ENCODE results near the gene CSF1R. TPM values are rescaled to one million over a fixed set of nuclear protein-coding genes. Genes with fewer than 3 reads are reported as not detected.
A peak's percentile ranks its signal among the peaks of the same experiment; 100 is the strongest.

Gene CSF1R
- total and polyA plus RNA-seq, 10 donors, result 23.1 to 429 (median 291) TPM

GRCh38 chr5:150060471-150060870, 25.9 kb downstream of the CSF1R start:
- DNase-seq, result no peak
- no peaks in the 10 kb centered on the region for H3K9me3 ChIP-seq
- no peak overlapping the region for H3K4me3 ChIP-seq
- peaks cover 0 to 3% (median 0%) of the 10 kb centered on the region in 7 donors for H3K27me3 ChIP-seq (replicated peaks in 1 of 7)
- peaks cover 0 to 42% (median 0%) of the 10 kb centered on the region in 6 donors for H3K4me1 ChIP-seq
- TF ChIP-seq POLR2AphosphoS5 (IDR thresholded peaks at IDR 0.05), result no peak
- TF ChIP-seq, protein P1, sequence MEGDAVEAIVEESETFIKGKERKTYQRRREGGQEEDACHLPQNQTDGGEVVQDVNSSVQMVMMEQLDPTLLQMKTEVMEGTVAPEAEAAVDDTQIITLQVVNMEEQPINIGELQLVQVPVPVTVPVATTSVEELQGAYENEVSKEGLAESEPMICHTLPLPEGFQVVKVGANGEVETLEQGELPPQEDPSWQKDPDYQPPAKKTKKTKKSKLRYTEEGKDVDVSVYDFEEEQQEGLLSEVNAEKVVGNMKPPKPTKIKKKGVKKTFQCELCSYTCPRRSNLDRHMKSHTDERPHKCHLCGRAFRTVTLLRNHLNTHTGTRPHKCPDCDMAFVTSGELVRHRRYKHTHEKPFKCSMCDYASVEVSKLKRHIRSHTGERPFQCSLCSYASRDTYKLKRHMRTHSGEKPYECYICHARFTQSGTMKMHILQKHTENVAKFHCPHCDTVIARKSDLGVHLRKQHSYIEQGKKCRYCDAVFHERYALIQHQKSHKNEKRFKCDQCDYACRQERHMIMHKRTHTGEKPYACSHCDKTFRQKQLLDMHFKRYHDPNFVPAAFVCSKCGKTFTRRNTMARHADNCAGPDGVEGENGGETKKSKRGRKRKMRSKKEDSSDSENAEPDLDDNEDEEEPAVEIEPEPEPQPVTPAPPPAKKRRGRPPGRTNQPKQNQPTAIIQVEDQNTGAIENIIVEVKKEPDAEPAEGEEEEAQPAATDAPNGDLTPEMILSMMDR (IDR thresholded peaks at IDR 0.05 in 8 of 11, conservative IDR thresholded peaks at IDR 0.05 in 3 of 11), result no peak
- no peak for TF ChIP-seq POLR2A (IDR thresholded peaks at IDR 0.05)
- 74 to 95% (median 85%) methylated on average over 7 of the region's 7 CpGs for WGBS, 5 donors
- intact Hi-C loops (cut with DNase I; ENCODE audit: low total_unique reads), result no loop called here
- H3K27ac ChIP-seq, result no peak overlapping the region
- H3K36me3 ChIP-seq, result peaks cover 0 to 42% (median 2%) of the 10 kb centered on the region in 6 donors

GRCh38 chr5:150059623-150060022, 26.7 kb downstream of the CSF1R start:
- WGBS, 5 donors, result 92 to 97% (median 94%) methylated on average over 11 of the region's 11 CpGs
- H3K27me3 ChIP-seq (replicated peaks in 1 of 7), result no peaks in the 10 kb centered on the region
- intact Hi-C loops (cut with DNase I; ENCODE audit: low total_unique reads), result no loop called here
- no peak overlapping the region for H3K4me3 ChIP-seq
- no peaks in the 10 kb centered on the region for H3K9me3 ChIP-seq
- H3K27ac ChIP-seq, result peak overlapping the region in 3 of 8 donors; percentile 36 to 64 (median 55)
- peaks cover 0 to 34% (median 0%) of the 10 kb centered on the region in 6 donors for H3K4me1 ChIP-seq
- no peak for DNase-seq
- TF ChIP-seq, protein P1 (IDR thresholded peaks at IDR 0.05 in 8 of 11, conservative IDR thresholded peaks at IDR 0.05 in 3 of 11), result no peak
- TF ChIP-seq POLR2A (IDR thresholded peaks at IDR 0.05), result no peak
- TF ChIP-seq POLR2AphosphoS5 (IDR thresholded peaks at IDR 0.05), result peak in 1 of 3 donors; percentile 36
- H3K36me3 ChIP-seq, result peaks cover 0 to 51% (median 10%) of the 10 kb centered on the region in 6 donors

DNA sequence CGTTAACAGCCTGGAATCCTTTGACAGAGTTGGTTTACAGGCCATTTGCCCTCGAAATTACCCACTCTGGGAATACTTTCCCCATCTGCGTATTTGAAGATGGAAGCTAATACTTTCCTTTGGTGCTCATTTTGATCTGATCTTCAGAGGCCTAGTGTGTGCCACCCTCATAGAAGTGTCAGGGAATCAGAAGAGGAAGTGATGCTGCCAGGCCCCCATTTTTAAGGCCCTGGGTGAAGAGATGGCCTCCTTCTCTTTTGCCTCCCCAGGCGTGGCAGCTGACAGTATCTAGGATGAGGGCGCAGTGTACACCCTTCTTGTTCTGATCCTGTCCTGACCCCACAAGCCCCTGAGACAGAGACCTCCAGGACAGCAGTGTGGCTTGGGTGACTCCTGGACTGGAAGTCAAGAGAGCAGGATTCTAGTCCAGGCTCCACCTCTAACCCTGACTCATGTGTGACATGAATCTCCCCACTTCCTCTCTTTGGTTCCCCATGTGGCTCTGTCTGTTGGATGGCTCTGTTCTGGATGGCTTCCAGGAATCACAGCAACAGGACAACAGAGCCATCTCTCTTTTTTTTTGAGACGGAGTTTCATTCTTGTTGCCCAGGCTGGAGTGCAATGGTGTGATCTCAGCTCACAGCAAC, 27.8 kb downstream of the CSF1R start:
- WGBS, 5 donors, result 78 to 85% (median 82%) methylated on average over 6 of the region's 6 CpGs
- no peaks in the 10 kb centered on the region for H3K27me3 ChIP-seq (replicated peaks in 1 of 7)
- H3K4me3 ChIP-seq, result no peak overlapping the region
- H3K4me1 ChIP-seq, result peaks cover 0 to 24% (median 0%) of the 10 kb centered on the region in 6 donors
- no peak for TF ChIP-seq POLR2A (IDR thresholded peaks at IDR 0.05)
- TF ChIP-seq POLR2AphosphoS5 (IDR thresholded peaks at IDR 0.05), result peak in 1 of 3 donors; percentile 68
- no peak for DNase-seq
- peak overlapping the region in 5 of 8 donors; percentile 18 to 65 (median 55) for H3K27ac ChIP-seq
- peaks cover 0 to 61% (median 20%) of the 10 kb centered on the region in 6 donors for H3K36me3 ChIP-seq
- intact Hi-C loops (cut with DNase I; ENCODE audit: low total_unique reads), result no loop called here
- no peaks in the 10 kb centered on the region for H3K9me3 ChIP-seq

DNA sequence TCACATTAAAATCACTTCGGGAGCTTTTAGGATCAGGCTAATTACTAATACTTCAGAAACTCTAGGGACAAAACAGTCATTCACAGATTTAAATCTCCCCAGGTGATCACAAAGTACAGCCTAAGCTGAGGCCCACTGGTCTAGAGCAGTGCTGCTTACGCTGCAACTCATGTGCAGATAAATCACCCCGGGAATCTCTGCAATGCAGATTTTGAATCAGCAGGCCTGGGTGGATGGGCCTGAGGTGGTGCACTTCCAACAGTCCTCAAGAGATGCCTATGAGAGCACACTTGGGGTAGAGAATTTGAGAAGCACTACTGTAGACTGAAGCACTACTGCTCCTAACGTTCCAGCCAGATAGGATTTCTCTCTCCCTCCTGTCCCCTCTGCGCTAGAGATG, 28.4 kb downstream of the CSF1R start:
- 86 to 93% (median 87%) methylated on average over 5 of the region's 5 CpGs for WGBS, 5 donors
- Histone ChIP-seq H3K27ac (peak overlapping the region in 5 of 8 donors; percentile 18 to 65 (median 55)), H3K9me3 (no peaks in the 10 kb centered on the region), H3K4me1 (peaks cover 0 to 24% (median 0%) of the 10 kb centered on the region in 6 donors), H3K36me3 (peaks cover 0 to 67% (median 26%) of the 10 kb centered on the region in 6 donors), H3K4me3 (no peak overlapping the region), H3K27me3 (replicated peaks in 1 of 7) (no peaks in the 10 kb centered on the region)
- TF ChIP-seq POLR2A (IDR thresholded peaks at IDR 0.05) (no peak), POLR2AphosphoS5 (IDR thresholded peaks at IDR 0.05) (no peak)
- TF ChIP-seq, protein P1 (IDR thresholded peaks at IDR 0.05 in 8 of 11, conservative IDR thresholded peaks at IDR 0.05 in 3 of 11), result no peak
- intact Hi-C loops (cut with DNase I; ENCODE audit: low total_unique reads), result no loop called here
- no peak for DNase-seq

Measured in spleen (tissue), 11 donors.